Aorta (tissue), 5 donors: ENCODE results near the gene ERCC6L. TPM values are rescaled to one million over a fixed set of nuclear protein-coding genes. Genes with fewer than 3 reads are reported as not detected.

Experiments
- ATAC-seq: fragments of 200-7000 bp; cut with Tn5 transposase; one replicate; pipeline ENCODE4 v1.9.1; 2022; ENCODE audit warnings: moderate library complexity; ENCODE audit not compliant: low FRiP score
- DNase-seq, 2 donors: peaks; one replicate each; pipeline ENCODE4 v3.0.0-alpha.2; 2020
- H3K27ac ChIP-seq, 2 donors: one replicate each; pipeline ENCODE4 v1.5.1; 2013; ENCODE audit warnings: low read length in 2 of 2, mild to moderate bottlenecking in 2 of 2, moderate library complexity in 2 of 2, control low read depth in 1 of 2, inconsistent platforms in 1 of 2, low read depth in 1 of 2
- H3K27me3 ChIP-seq, 2 donors: one replicate each; pipeline ENCODE4 v1.6.1; 2013; ENCODE audit warnings: control low read depth in 1 of 2, low read length in 1 of 2, mild to moderate bottlenecking in 1 of 2, moderate library complexity in 1 of 2; ENCODE audit not compliant: insufficient read depth in 2 of 2, control insufficient read depth in 1 of 2
- H3K36me3 ChIP-seq, 2 donors: one replicate each; pipeline ENCODE4 v1.6.1; 2013; ENCODE audit warnings: control low read depth in 1 of 2, low read length in 1 of 2, mild to moderate bottlenecking in 1 of 2; ENCODE audit not compliant: insufficient read depth in 2 of 2, control insufficient read depth in 1 of 2
- H3K4me1 ChIP-seq, 2 donors: one replicate each; pipeline ENCODE4 v1.6.1; 2013; ENCODE audit warnings: low read length in 2 of 2, control low read depth in 1 of 2, mild to moderate bottlenecking in 1 of 2, moderate library complexity in 1 of 2; ENCODE audit not compliant: insufficient read depth in 2 of 2, control insufficient read depth in 1 of 2
- H3K4me3 ChIP-seq, 2 donors: one replicate each; pipeline ENCODE4 v1.5.1; 2013; ENCODE audit warnings: low read length in 2 of 2, control low read depth in 1 of 2, mild to moderate bottlenecking in 1 of 2
- H3K9me3 ChIP-seq: one replicate; pipeline ENCODE4 v1.6.1; 2013; ENCODE audit warnings: mild to moderate bottlenecking, low read length; ENCODE audit not compliant: control insufficient read depth
- WGBS, 2 donors: extraction: QIAGEN DNeasy Blood & Tissue Kit; methylation state at CpG; one replicate each; pipeline ENCODE4 v1.1.7; 2013; 5-methylcytosine and 5-hydroxymethylcytosine counted together
- intact Hi-C, 2 donors: fragments of 100-400 bp; cut with DNase I; formaldehyde crosslinking; loops; one replicate each; pipeline versions ENCODE4 v1.14.2 to v1.15.0; 2022
- polyA plus RNA-seq, 2 donors: library from polyadenylated mRNA; stranded (reverse); fragments of 200-250 nt; gene quantifications; one replicate each; pipeline ENCODE4 v1.2.3, GENCODE V29; 2013
- total RNA-seq, 2 donors: library from RNA; stranded (reverse); fragmentation: NEBNext Ultra II Directional; extraction: Animal tissue kit (Norgen Biotek cat#: 25700); gene quantifications; one replicate each; pipeline ENCODE4 v1.2.1, GENCODE V29; 2021
- donor health status: healthy with polysubstance abuse.
- donor health status: Bipolar disorder and iron deficiency.
- donor health status: DM: no; HTN: no; CAD: no.
- donor health status: DM: no; HTN: no; CAD: no.
- donor health status: DM: yes; HTN: yes; CAD: no.

The ERCC6L gene
- total and polyA plus RNA-seq, 4 donors, result 0.13 to 0.15 TPM; not detected in 2

DNA sequence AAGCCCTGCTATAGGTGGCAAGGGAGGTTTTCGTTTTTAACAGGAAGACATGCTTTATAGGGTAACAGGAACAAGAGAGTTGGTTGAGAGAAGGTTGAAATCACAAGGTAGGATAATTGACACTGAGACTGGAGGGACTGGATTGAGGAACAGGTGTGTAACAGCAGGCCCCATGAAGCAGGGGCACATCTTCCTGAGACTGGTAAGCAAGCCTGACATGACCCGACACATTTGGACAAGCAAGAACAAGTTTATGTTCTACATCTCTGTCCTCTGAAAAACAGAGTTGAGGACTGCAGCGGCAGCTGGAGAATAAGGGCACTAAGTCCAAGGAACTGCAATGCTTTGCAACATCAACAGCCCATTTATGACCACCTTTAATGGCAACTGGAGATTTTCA is 33.0 kb upstream of the ERCC6L start:
- no peaks in the 10 kb centered on the region for H3K9me3 ChIP-seq
- H3K27me3 ChIP-seq, result no peaks in the 10 kb centered on the region
- peaks cover 4 to 7% of the 10 kb centered on the region in 2 donors for H3K36me3 ChIP-seq
- no peak overlapping the region for H3K4me3 ChIP-seq
- intact Hi-C loops, result no loop called here
- ATAC-seq, result no peak
- H3K27ac ChIP-seq, result no peak overlapping the region
- WGBS, 2 donors, result 83 to 89% methylated on average over 3 of the region's 3 CpGs
- DNase-seq, result no peak
- peaks cover 0 to 1% of the 10 kb centered on the region in 2 donors for H3K4me1 ChIP-seq

DNA sequence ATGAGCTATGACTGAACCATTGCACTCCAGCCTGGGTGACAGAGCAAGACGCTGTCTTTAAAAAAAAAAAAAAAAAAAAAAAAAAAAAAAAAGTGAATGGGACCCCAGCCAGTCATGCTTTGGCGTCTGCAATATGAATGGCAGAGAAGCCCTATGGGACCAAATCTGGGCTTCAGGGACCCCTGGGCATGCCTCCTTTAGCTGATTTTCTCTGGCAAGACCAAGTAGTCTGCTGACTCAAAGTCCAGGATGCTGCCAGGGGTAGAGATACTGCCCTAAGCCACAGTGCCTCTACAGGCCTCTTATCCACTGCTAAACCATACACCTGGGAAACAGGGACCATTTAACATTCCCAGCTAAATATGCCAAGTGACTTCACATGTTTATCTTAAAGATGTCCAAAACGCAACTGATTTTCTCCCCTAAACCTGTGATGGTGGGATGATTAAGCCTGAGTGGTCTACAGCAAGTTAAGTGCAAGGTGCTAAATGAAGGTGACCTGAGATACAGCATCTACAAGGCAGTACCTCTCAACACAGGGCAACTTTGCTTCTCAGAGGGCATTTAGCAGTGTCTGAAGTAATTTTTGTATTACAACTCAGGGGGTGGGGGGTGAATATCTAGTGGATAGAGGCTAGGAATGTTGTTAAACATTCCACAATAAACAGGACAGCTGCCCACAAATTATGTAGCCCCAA is 32.4 kb upstream of the ERCC6L start:
- Histone ChIP-seq H3K9me3 (no peaks in the 10 kb centered on the region), H3K27ac (peak overlapping the region in 1 of 2 donors; percentile 6), H3K27me3 (no peaks in the 10 kb centered on the region), H3K36me3 (peaks cover 4 to 7% of the 10 kb centered on the region in 2 donors), H3K4me3 (no peak overlapping the region), H3K4me1 (peaks cover 0 to 1% of the 10 kb centered on the region in 2 donors)
- no peak for DNase-seq
- no peak for ATAC-seq
- WGBS, 2 donors, result 9 to 47% methylated on average over 3 of the region's 3 CpGs
- intact Hi-C loops, result no loop called here

DNA sequence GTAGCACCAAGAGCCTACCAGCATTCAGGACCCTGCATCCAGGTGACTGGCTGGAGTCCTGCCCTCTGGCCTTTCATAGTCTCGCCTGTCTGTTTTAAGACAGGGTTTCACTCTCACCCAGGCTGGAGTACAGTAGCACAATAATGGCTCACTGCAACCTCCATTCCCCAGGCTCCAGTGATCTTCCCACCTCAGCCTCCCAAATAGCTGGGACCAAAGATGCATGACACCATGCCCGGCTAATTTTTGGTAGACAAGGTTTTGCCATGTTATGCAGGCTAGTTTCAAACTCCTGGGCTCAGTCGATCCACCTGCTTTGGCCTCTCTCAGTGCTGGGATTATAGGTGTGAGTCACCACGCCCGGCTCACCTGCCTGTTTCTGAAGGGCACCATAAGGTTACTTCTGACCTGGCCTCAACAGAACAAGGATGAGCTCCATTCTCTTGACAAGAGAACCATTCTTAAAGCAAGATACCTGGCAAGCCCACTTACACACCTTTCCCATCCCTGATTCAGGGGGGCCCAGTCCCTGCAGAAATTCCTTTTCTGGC is 31.6 kb upstream of the ERCC6L start:
- Histone ChIP-seq H3K4me3 (no peak overlapping the region), H3K9me3 (no peaks in the 10 kb centered on the region), H3K4me1 (peaks cover 0 to 1% of the 10 kb centered on the region in 2 donors), H3K36me3 (peaks cover 4 to 7% of the 10 kb centered on the region in 2 donors), H3K27me3 (no peaks in the 10 kb centered on the region), H3K27ac (peak overlapping the region in 1 of 2 donors; percentile 25)
- intact Hi-C loops, result no loop called here
- ATAC-seq (no peak), DNase-seq (no peak)
- 93 to 97% methylated on average over 5 of the region's 5 CpGs for WGBS, 2 donors

DNA sequence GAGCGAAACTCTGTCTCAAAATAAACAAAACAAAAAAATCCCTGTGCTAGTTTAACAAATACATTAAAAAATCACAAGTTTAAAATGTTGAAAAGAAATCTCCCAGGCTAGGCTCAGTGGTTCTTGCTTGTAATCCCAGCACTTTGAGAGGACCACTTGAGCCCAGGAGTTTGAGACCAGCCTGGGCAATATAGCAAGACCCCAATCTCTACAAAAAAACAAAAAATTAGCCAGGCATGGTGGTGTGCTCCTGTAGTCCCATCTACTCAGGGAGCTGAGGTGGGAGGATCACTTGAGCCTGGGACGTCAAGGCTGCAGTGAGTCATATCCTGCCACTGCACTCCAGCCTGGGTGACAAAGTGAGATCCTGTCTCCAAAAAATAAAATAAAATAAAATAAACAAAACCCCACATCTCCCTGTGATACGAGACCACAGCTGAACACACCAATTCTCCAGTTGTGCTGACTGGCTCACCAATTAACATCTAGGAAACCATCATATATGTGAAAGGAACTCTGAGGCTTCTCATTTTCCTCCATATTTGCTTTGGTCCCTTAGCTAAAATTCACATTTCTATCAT is 30.9 kb upstream of the ERCC6L start:
- intact Hi-C loops, result no loop called here
- H3K9me3 ChIP-seq, result no peaks in the 10 kb centered on the region
- H3K36me3 ChIP-seq, result peaks cover 4 to 7% of the 10 kb centered on the region in 2 donors
- peaks cover 0 to 1% of the 10 kb centered on the region in 2 donors for H3K4me1 ChIP-seq
- WGBS, 2 donors, result 26 to 47% methylated on average over 3 of the region's 3 CpGs
- DNase-seq (peak in 1 of 2 donors; percentile 54), ATAC-seq (no peak)
- H3K4me3 ChIP-seq, result no peak overlapping the region
- no peaks in the 10 kb centered on the region for H3K27me3 ChIP-seq
- H3K27ac ChIP-seq, result no peak overlapping the region

DNA sequence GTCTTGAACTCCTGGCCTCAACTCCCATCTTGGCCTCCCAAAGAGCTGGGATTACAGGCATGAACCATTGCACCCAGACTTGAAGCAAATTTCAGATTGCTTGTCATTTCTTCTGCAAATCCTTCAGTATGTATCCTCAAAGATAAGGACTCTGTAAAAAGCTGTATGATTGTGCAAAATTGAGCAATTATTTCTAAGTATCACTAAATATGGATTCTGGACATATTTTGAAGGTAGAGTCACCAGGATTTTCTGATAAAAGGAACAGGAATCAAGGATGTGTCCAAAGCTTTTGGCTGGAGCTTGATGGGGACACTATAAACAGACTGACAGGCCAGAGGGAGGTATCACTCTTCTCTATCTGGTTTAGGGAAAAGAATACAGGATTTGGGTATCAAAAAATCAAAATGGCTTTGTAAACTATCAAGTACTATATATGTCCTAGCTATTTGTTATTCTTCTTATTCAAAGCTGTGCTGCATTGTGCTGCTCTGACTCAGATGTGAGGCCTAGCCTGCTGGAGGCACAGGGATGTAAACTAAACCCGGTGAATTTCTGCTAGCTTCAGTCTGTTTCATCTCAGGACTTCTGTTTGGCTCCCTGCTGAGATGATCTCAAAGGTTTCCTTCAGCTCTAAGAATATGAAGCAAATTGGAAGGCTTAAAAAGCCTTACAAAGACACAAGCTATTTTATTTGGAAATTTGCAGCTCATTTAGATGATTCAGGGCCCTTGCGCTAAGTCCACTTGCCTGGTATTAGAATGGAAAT is 30.0 kb upstream of the ERCC6L start:
- DNase-seq (no peak), ATAC-seq (no peak)
- Histone ChIP-seq H3K27me3 (no peaks in the 10 kb centered on the region), H3K36me3 (peaks cover 4 to 5% of the 10 kb centered on the region in 2 donors), H3K27ac (no peak overlapping the region), H3K4me1 (peaks cover 0 to 1% of the 10 kb centered on the region in 2 donors), H3K4me3 (no peak overlapping the region), H3K9me3 (no peaks in the 10 kb centered on the region)
- intact Hi-C loops, result no loop called here
- 78% methylated on average over 2 of the region's 2 CpGs for WGBS, 2 donors

DNA sequence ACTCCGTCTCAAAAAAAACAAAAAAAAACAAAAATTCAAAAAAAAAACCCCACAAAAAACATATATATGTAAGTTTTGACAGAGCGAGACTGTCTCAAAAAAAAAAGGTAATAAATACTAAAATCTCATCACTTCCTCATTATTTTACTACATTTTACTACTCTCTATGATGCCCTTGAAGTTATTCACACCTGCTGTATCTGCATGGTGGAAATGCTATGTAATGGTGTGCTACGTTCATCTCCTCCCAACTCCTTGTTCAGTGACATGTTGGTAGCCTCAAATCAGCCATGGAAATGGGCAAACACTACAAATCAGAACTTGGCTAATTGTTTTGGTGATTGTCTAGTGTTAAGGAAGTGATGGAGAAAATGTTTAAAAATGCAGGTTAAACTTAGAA is 26.4 kb upstream of the ERCC6L start:
- no peaks in the 10 kb centered on the region for H3K36me3 ChIP-seq
- 92 to 94% methylated on average over 3 of the region's 3 CpGs for WGBS, 2 donors
- intact Hi-C loops, result no loop called here

DNA sequence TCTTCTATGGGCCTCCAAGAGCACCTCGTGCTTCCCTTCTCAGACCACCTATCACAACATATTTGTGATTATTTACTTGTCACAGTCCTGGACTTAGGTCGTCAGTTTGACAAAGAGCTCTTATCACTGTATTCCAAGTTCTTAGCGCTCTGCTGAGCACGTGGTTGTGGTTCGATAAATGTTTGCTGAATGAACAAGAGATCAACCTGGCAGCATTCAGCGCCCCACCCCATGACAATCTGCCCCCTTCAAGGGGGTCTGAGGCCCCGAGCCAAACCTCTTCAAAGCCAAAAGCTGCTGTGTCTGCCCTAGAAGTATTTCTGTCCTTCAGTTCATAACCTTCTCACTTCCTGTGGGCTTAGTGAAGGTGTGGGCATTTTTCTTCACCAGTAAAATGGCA is 23.2 kb upstream of the ERCC6L start:
- WGBS, 2 donors, result 81 to 88% methylated on average over 7 of the region's 7 CpGs
- H3K4me3 ChIP-seq, result no peak overlapping the region
- ATAC-seq (no peak), DNase-seq (no peak)
- H3K27ac ChIP-seq, result no peak overlapping the region
- no peaks in the 10 kb centered on the region for H3K27me3 ChIP-seq
- H3K36me3 ChIP-seq, result no peaks in the 10 kb centered on the region
- no peaks in the 10 kb centered on the region for H3K4me1 ChIP-seq
- intact Hi-C loops, result no loop called here
- H3K9me3 ChIP-seq, result no peaks in the 10 kb centered on the region

More for the DNA sequence above, 26.4 kb upstream of the ERCC6L start:
- no peaks in the 10 kb centered on the region for H3K27me3 ChIP-seq
- H3K27ac ChIP-seq, result no peak overlapping the region
- H3K9me3 ChIP-seq, result no peaks in the 10 kb centered on the region
- DNase-seq (no peak), ATAC-seq (no peak)
- no peak overlapping the region for H3K4me3 ChIP-seq
- peaks cover 0 to 1% of the 10 kb centered on the region in 2 donors for H3K4me1 ChIP-seq

DNA sequence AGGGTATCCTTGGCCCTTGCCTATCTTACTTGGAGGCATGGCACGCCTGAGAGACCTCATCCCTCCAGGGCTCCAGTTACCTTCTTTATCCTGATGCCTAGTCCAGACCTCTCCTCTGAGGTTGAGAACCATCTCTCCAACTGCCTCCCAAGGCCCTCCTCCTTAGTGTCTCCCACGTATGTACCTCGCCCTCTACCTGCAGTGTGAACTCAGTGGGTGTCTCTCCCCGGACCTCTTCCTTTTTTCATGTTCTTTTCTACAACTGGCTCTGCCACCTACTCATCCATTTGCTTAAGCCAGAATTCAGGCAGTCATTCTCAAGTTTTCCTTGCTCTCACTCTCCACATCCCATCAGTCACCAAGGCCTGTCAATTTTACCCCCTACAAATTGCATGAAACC is 21.6 kb upstream of the ERCC6L start:
- intact Hi-C loops, result no loop called here

More for the DNA sequence above, 21.6 kb upstream of the ERCC6L start:
- ATAC-seq (no peak), DNase-seq (no peak)
- Histone ChIP-seq H3K9me3 (no peaks in the 10 kb centered on the region), H3K4me3 (no peak overlapping the region), H3K27ac (no peak overlapping the region), H3K4me1 (no peaks in the 10 kb centered on the region), H3K36me3 (no peaks in the 10 kb centered on the region), H3K27me3 (no peaks in the 10 kb centered on the region)
- 91 to 94% methylated on average over 4 of the region's 4 CpGs for WGBS, 2 donors
